Fibroblast of skin of abdomen (primary cell): ENCODE data around the gene FRAS1. TPM values are rescaled to one million over a fixed set of nuclear protein-coding genes. Genes with fewer than 3 reads are reported as not detected.
"Not testable (repeated sequence)": the region's sequence is repeated elsewhere in the genome, so short reads cannot be mapped to it uniquely, and the experiment has no call there.

ENCODE experiments used
- DNase-seq: peaks from one replicate; pipeline ENCODE4 v3.0.0-alpha.2; 2013
- polyA plus RNA-seq, 2 experiments: library from polyadenylated mRNA; unstranded; fragments of 120-200 nt; gene quantifications; one replicate each; pipeline ENCODE4 v1.2.1, GENCODE V29; 2013; ENCODE audit not compliant: insufficient read length in 2 of 2

Gene FRAS1
- polyA plus RNA-seq (2013, experiment 1 of 2; ENCODE audit: insufficient read length): 5.7 TPM
- polyA plus RNA-seq (2013, experiment 2 of 2; ENCODE audit: insufficient read length): 5.1 TPM

DNA sequence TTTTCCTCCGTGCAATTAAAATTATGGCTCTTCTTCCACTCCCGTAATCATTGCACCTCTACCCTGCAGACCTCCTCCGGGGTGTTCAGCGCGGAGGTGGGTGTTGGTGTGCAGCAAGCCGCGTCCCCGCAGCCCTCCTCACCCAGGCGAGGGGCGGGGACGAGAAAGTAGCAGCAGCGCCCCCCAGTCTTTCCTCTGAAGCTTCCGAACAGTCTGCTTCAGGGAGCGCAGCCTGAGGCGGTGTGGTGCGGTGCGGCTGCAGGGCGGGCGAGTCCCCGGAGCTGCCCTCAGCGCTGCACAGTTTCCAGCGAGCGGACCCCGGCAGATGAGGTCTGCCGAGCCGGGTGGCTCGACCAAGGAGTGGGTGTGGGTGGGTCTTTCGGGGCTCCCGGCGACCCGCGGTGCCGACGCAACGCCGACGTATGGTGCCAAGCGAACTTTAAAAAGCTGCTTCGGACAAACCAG, at the start of gene FRAS1:
TSS of gene FRAS1 (plus strand) at position 189 of the 465 bp plus-strand sequence. CDS start 687 bp downstream, outside the sequence.
- peak; percentile 46 for DNase-seq

DNA sequence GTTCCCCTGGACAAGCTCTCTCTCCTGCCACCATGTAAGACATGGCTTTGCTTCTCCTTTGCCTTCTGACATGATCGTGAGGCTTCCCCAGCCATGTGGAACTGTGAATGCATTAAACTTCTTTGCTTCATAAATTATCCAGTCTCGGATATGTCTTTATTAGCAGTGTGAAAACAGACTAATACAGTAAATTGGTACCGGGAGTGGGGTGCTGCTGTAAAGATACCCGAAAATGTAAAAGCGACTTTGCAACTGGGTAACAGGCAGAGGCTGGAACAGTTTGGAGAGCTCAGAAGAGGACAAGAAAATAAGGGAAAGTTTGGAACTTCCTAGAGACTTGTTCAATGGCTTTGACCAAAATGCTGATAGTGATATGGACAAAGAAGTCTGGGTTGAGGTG, 46.1 kb upstream of the FRAS1 start:
- DNase-seq: not testable (repeated sequence)

- no peak for DNase-seq
Measured at GRCh38 chr4:78014889-78015886, 41.9 kb upstream of the FRAS1 start.

DNA sequence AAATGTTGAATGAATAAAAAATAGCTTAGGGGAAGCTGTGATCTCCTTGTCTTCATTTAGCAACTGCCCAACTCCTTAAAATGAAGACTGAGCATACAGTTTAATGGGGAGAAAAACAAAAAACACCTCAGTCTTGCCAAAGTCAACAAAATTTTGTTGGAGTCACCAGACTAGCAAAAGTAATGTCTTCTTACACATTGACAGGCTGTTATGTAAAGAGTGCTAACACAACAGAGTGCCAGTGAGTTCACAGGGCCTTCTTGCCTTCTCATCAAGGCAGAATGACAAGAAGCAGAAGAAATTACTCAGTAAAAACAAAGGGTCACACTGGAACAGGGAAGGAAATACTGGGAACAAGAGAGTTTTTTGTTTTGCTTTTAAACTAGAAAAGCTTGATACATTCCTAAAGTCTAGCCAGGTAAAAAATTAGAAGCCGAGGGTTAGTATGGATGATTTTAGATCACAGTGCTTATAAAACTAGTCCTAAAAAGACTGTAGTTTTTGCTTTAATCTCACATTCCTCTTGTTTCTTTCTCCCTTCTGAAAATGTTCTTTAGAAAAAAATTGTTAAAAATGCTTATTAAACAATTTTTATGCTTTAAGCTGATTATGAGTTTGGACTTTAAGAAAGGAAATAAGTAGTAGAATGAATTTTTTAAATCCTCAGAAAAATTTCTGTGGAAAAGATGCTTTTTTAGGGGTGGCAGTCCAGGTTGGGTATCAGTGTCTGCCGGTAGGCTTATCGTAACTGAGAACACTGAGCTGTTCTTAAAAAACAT, 38.7 kb upstream of the FRAS1 start:
- DNase-seq: no peak

- peak; percentile 6 for DNase-seq
Measured at GRCh38 chr4:78019414-78019813, 37.7 kb upstream of the FRAS1 start.

DNA sequence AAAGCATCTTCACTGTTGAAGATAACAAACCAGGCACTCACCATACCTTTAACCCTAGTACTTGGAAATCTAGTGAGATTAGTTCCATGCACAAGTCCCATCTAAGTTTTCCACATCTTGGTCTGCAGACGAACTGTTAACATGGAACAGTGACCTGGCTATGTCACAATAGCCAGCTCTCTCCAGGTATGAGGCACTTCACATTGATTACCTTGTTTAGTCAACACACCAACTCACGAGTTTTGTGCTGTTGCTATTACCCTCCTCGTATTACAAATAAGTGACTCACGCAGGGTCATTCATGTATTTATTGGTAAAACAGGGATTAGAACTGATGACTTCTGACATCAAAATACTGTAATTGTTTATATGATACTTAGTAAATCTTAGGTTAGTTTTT, 36.4 kb upstream of the FRAS1 start:
- DNase-seq: no peak

DNA sequence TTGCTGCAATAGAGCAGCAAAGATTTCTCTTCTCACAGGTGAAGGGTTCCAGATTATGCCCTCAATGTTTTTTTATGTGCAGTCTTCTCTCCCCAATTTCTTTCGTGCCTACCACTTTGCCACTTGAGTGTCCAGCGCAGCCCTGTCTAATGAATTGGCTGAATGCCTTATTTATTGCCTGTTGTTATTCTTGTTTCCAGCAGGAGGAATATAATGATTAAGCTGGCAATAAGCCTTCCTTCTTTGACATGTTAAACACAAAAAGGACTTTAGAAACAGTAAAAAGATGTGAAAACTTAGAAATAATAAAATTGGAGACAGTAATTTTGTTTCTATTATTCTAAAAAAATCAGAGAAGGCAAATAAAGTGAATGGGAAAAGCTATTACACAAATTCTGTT, 34.6 kb upstream of the FRAS1 start:
- no peak for DNase-seq

DNA sequence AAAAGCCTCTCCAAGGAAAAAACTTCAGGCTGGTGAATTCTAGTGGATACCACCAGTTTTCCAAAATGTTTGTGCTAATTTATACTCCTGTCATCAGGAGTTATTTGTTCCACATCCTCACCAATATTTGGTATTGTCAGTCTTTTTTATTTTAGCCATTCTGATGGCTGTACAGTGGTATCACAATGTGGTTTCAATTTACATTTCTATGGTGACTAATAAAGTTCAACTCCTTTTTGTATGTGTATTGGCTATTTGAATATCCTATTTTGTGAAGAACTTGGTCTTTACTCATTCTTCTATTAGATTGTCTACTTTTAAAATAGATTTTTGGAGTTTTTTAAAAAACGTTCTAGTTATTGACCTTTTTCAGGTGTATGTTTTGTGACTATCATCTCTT, 33.0 kb upstream of the FRAS1 start:
- peak; percentile 26 for DNase-seq

- no peak for DNase-seq
Measured at GRCh38 chr4:78024576-78025091, 32.5 kb upstream of the FRAS1 start.

DNA sequence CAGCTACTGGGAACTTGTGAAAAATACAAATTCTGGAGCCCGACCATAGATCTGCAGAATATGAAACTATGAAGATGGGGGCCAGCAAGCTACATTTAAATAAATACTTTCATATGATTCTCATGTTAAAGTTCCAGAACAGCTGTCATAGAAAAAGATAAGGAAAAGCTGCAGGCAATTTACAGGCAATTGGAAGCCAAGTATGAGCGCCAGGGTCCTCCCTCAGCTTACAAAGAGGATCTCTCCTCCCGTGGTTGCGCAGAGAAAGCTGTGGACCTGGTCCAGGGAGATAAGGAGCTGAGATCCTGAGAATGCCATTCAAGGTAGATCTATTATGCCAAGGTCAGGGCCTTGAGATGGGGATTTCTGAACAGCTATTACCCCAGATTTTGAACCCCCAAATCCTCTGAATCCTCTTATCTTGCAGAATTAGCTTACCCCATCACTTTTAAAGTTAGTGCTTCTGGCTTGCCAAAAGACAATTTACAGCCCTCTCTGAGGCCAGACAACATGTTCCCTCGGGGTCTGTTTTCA, 25.6 kb upstream of the FRAS1 start:
- DNase-seq: no peak

- no peak for DNase-seq
Measured at GRCh38 chr4:78032446-78032845, 24.7 kb upstream of the FRAS1 start.

- DNase-seq: no peak
Measured at GRCh38 chr4:78032929-78033328, 24.2 kb upstream of the FRAS1 start.

GRCh38 chr4:78033861-78034260, 23.3 kb upstream of the FRAS1 start:
- DNase-seq: no peak

DNA sequence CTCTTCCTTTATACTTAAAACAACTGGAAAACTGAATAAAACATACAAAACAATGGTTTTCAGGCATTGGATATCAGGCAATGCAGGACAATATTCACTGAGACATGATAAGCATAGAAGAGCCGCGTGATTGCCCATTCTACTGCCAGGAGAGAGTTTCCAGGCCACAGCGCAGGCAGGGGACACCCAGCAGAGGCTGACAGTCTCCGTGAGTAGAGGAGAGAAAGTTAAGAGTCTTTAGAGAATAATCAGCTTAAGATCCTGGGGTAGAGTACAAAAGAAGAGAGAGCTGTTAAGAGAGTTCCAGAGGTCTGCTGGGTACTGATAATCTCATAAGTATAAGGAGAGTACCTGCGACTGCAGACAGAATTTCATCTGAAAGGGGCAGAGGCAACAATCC, 18.4 kb upstream of the FRAS1 start:
- DNase-seq: no peak

DNA sequence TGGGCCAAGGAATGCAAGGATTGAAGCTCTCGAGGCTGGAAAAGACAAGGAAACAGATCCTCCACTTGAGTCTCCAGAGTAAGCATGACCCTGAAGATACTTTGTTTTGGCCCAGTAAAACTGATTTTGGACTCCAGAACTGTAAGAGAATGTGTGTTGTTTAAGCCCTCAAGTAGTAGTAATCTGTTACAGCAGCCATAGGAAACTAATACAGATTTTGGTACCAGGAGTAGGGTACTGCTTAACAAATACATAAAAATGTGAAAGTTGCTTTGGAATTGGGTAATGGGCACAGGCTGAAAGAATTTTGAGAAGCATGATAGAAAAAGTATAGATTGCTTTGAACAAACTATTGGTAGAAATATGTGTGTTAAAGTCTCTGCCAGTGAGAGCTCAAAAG, 17.4 kb upstream of the FRAS1 start:
- no peak for DNase-seq

DNA sequence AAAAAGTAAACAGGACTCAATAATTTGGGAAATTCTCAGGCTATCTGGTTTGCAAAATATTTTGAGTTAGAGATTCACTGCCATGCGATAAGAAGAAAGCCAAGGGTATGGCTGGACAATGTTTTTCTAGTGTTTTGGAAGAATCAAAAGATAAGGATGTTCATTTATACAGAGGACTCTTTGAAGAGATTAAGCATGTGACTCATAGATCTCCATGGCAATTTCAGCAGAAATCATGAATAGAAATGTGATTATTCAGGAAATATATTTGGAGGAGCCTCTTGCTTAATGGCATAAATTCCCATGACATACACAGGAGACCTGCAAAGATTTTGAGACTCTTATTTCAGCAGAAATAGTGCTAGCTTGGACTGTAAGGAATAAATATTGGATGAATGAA, 16.7 kb upstream of the FRAS1 start:
- no peak for DNase-seq

DNA sequence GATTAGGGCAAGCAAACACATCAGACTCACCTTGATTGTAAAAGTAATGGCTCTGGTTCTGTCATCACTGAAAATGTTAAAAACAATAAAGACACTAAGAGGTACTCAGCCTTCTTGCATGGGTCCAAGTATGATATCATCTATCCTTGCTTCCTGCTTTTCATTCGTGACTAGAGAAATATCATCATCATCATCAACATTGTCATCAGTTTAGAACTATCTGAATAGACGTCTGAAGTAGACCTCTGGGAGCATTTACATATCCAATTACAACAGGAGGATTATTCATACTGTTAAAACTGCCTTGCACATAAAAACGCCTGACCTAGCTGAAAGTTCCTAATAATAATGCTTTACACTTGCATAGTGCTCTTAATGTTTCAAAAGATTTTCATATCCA, 9.8 kb upstream of the FRAS1 start:
- DNase-seq: no peak

DNA sequence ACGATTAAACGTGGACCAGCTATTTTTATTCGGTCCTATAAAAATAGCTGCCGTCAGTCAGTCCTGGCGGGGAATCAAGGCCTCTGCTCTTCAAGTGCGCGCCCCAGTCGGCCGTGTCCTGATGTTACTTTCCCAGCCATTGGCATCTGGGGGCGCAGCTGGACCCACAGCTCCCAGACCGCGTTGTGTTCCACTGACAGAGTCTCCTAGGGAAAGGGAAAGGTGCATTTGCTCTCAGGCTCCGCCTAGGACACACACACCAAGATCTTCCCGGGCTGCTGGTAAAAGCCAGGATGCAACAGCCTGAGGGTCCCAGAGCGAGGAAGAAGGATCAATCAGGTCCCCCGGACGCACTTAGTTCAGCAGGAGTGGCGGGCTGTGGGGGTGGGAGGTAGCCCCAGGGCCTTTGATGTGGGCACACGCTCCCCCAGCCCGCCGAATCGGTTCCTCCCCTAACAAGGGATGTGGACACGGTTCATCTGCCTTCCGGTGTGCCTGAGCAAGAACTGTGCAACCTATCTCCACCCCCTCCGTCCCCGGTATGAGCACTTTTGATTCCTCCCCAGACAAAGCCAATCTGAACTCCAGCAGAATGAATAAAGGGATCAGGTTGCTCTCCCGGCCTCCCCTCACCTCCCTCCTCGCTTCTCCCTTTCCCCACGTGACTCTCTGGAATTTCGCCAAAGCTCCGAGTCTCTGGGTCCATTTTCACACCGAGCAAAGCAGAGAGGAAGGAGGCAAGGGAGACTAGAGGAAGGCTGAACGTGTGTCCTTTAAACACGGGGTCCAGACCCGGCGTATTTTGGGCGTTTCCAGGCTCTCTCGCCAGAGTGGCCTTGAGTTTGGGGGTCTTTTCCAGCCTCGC, 626 bp upstream of the FRAS1 start:
- DNase-seq: peak; percentile 85

DNA sequence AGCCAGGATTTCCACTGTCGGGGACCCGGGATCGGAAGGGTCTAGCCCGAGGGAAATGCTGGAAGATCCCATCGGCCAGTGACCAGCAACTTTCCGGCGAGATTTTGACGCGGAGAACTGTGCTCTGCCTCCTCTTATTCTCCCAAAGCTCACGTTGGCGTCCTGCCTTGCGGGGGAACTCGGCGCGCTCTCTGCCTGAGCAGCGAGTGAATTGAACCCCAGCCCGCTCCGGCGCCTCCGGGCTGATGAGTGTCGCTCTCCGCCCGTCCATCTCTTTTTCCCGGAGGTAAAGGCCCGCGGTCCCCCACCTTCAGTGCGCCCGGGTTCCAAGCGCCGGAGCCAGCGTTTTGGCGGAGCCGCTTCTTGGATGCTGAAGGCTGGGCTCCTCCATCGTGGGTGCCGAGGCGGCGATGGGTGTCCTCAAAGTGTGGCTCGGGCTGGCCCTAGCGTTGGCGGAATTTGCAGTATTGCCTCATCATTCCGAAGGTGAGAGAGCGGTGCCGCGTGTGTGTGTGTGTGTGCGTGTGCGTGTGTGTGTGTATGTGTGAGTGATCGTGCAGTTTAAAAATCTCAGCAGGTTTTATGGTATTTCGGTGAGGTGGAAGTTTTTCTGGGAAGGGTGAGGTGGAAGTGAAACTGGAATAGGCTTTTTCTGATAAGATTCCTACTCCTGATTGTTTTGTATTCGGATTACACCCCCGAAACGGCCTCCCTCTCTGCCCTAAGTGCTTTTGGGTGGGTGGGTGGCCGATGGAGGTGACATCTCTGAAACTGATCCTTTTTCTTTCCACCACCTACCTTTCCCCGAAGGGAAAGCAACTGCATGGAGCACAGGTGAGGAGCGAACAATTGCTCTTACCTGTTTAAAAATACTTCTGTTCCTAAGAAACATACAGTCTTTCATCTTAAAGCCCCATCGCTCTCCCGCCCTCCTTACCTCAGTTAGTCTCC, 752 bp downstream of the FRAS1 start:
- DNase-seq: peak; percentile 49
